Naive thymus-derived CD8-positive, alpha-beta T cell (primary cell): ENCODE data around the gene GCSAM. TPM values are rescaled to one million over a fixed set of nuclear protein-coding genes. Genes with fewer than 3 reads are reported as not detected.
"Not testable (repeated sequence)": the region's sequence is repeated elsewhere in the genome, so short reads cannot be mapped to it uniquely, and the experiment has no call there.

Experiments
- ATAC-seq, 2 donors: fragments of 150-1000 bp; cut with Tn5 transposase in 1 of 2; sonication (Bioruptor Pico), chemical (Tn5 transposase) in 1 of 2; 1 replicate in 1 of 2; 2 replicates in 1 of 2; pipeline ENCODE4 v1.10.0; 2021; ENCODE audit warnings: mild to moderate bottlenecking in 2 of 2, moderate library complexity in 2 of 2
- POLR2A ChIA-PET: fragments of 350-600 bp; sonication (Branson Sonifier 250); formaldehyde crosslinking; loops from one replicate; lab custom pipeline; 2021; ENCODE audit warnings: antibody characterized with exemption; lab: Charles Lee
- DNase-seq, 10 donors: peaks; one replicate each; pipeline versions ENCODE4 v3.0.0 to v3.0.0-alpha.2; 2020 to 2022
- H3K27ac Mint-ChIP-seq, 10 donors: one replicate each; pipeline ENCODE4 v1.8.0; 2020 to 2022; ENCODE audit warnings: mild to moderate bottlenecking in 10 of 10, mixed read lengths in 10 of 10, moderate library complexity in 4 of 10, inconsistent platforms in 1 of 10
- H3K27me3 Mint-ChIP-seq, 5 donors: one replicate each; pipeline ENCODE4 v1.8.0; 2021 to 2022; ENCODE audit warnings: mixed read lengths in 5 of 5
- H3K36me3 Mint-ChIP-seq, 3 donors: one replicate each; pipeline ENCODE4 v1.8.0; 2020 to 2022; ENCODE audit warnings: mixed read lengths in 3 of 3, mild to moderate bottlenecking in 2 of 3, inconsistent platforms in 1 of 3
- H3K4me1 Mint-ChIP-seq, 4 donors: one replicate each; pipeline ENCODE4 v1.8.0; 2021 to 2022; ENCODE audit warnings: mixed read lengths in 4 of 4
- H3K4me3 Mint-ChIP-seq, 10 donors: one replicate each; pipeline ENCODE4 v1.8.0; 2020 to 2022; ENCODE audit warnings: mild to moderate bottlenecking in 10 of 10, mixed read lengths in 10 of 10, moderate library complexity in 6 of 10, inconsistent platforms in 1 of 10
- H3K9me3 Mint-ChIP-seq, 9 donors: one replicate each; pipeline ENCODE4 v1.8.0; 2020 to 2022; ENCODE audit warnings: mixed read lengths in 9 of 9, mild to moderate bottlenecking in 3 of 9, inconsistent platforms in 1 of 9, moderate library complexity in 1 of 9
- microRNA-seq: library from miRNA; unstranded; fragments of <30 nt; microRNA quantifications from one replicate; pipeline ENCODE4 v1.2.0, GENCODE V29; 2022; ENCODE audit warnings: borderline microRNAs expressed
- polyA plus RNA-seq, 3 donors: library from polyadenylated mRNA; unstranded; fragments of 300-500 nt; fragmentation: Illumina TruSeq; gene quantifications; one replicate each; pipeline ENCODE4 v1.2.3, GENCODE V29; 2021
- total RNA-seq, 8 experiments: library from RNA in 2 of 8; stranded (reverse) in 2 of 8; gene quantifications; one replicate each; pipeline ENCODE4 v1.2.3 and lab custom pipeline; 2021 to 2026

GCSAM gene
- total and polyA plus RNA-seq, 5 experiments from 2014 or later, result 15.1 to 25.3 (median 18.1) TPM

DNA sequence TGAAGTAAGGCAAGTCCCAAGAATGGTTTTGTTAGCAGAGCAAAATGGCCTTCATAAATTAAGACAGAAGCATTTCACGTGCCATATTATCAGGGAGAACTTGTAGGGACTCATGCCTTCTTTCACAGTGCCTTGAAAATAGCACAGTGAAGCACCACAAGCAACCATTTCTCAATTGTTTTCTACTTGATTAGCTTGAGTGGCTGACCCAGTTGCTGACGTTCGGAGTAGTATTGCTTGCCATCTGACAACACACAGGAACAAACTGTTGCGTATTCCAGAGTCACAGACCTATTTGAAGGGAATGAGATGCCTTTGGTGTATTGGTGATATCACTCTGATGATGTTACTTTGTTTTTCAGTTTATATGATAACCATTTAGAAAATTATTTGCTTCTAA, 49.8 kb downstream of the GCSAM start:
- Mint-ChIP-seq H3K4me1 (peaks cover 11 to 24% (median 15%) of the 10 kb centered on the region in 4 donors), H3K27me3 (peaks cover 0 to 8% (median 3%) of the 10 kb centered on the region in 5 donors), H3K9me3 (no peaks in the 10 kb centered on the region), H3K27ac (no peak overlapping the region), H3K4me3 (no peak overlapping the region), H3K36me3 (no peaks in the 10 kb centered on the region)
- DNase-seq (no peak), ATAC-seq (no peak)
- POLR2A ChIA-PET, result no interaction called here

GRCh38 chr3:112078125-112079083, 54.6 kb downstream of the GCSAM start:
- no peak overlapping the region for H3K4me3 Mint-ChIP-seq
- DNase-seq (no peak), ATAC-seq (no peak)
- no peaks in the 10 kb centered on the region for H3K36me3 Mint-ChIP-seq
- no peaks in the 10 kb centered on the region for H3K9me3 Mint-ChIP-seq
- H3K27me3 Mint-ChIP-seq, result no peaks in the 10 kb centered on the region
- no peak overlapping the region for H3K27ac Mint-ChIP-seq
- POLR2A ChIA-PET, result interaction anchor here (0.6 kb wide), 1 partner anchor 34 kb away, joined by 3 read pairs; no protein-coding TSS in a partner anchor
- peaks cover 12 to 24% (median 19%) of the 10 kb centered on the region in 4 donors for H3K4me1 Mint-ChIP-seq

GRCh38 chr3:112074616-112075497, 58.2 kb downstream of the GCSAM start:
- H3K4me1 Mint-ChIP-seq, result peaks cover 22 to 56% (median 40%) of the 10 kb centered on the region in 4 donors
- H3K27me3 Mint-ChIP-seq, result no peaks in the 10 kb centered on the region
- peaks cover 0 to 9% (median 0%) of the 10 kb centered on the region in 9 donors for H3K9me3 Mint-ChIP-seq
- ATAC-seq (peak; percentile 82 to 88), DNase-seq (peak in 9 of 10 donors; percentile 8 to 65 (median 29))
- H3K36me3 Mint-ChIP-seq, result no peaks in the 10 kb centered on the region
- POLR2A ChIA-PET, result no interaction called here
- peak overlapping the region; percentile 53 to 97 (median 87) for H3K27ac Mint-ChIP-seq
- H3K4me3 Mint-ChIP-seq, result peak overlapping the region; percentile 5 to 79 (median 43)

DNA sequence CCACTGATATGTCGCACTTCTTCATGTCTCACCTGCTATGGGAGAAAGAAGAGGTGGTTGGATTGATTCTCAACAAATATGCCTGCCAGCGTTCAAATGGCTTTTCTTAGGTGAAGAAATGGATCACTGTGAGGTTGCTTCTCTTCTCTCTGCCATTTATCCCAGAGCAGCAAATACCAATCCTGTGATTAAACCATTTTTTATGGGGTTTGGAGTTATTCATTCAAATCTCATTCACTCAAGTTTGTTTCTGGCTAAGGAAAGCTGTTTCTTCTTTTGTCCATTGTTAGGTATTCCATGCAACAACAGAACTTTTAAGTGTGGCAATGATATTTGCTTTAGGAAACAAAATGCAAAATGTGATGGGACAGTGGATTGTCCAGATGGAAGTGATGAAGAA, 59.0 kb downstream of the GCSAM start:
- H3K27me3 Mint-ChIP-seq, result no peaks in the 10 kb centered on the region
- peaks cover 24 to 56% (median 40%) of the 10 kb centered on the region in 4 donors for H3K4me1 Mint-ChIP-seq
- H3K27ac Mint-ChIP-seq, result peak overlapping the region in 8 of 10 donors; percentile 15 to 97 (median 78)
- H3K4me3 Mint-ChIP-seq, result peak overlapping the region in 1 of 10 donors; percentile 49
- no peak for DNase-seq
- no peak for ATAC-seq
- POLR2A ChIA-PET, result no interaction called here
- H3K9me3 Mint-ChIP-seq, result peaks cover 0 to 9% (median 0%) of the 10 kb centered on the region in 9 donors
- no peaks in the 10 kb centered on the region for H3K36me3 Mint-ChIP-seq

GRCh38 chr3:112072387-112073060, 60.5 kb downstream of the GCSAM start:
- Mint-ChIP-seq H3K4me3 (peak overlapping the region; percentile 65 to 91 (median 85)), H3K4me1 (peaks cover 24 to 56% (median 40%) of the 10 kb centered on the region in 4 donors), H3K27ac (peak overlapping the region; percentile 69 to 97 (median 93))
- peak; percentile 32 to 91 (median 74) for DNase-seq
- POLR2A ChIA-PET, result interaction anchor here (0.7 to 1.8 kb wide), 5 partner anchors 13 to 425 kb away, joined by 3 to 7 read pairs (median 3); partner anchors contain the start of genes ABHD10 and GCSAM
- not testable (repeated sequence) for H3K9me3 Mint-ChIP-seq, H3K27me3 Mint-ChIP-seq, H3K36me3 Mint-ChIP-seq
- ATAC-seq, result peak; percentile 73 to 79

Small RNA genes within 50 kb of the gene (microRNA-seq; reads per million reads assigned to microRNA genes)
- gene MIR567, result not detected

Other genes with a start within 250 kb of the GCSAM start
- gene ABHD10, start 154.2 kb downstream of the GCSAM start, total RNA-seq, result 10 to 100 TPM; 33.0 to 40.0 TPM
- gene ABHD10, start 154.2 kb downstream of the GCSAM start, polyA plus RNA-seq, result 10 to 100 TPM; 31.3 to 40.9 (median 39.2) TPM
- gene TAGLN3, start 134.3 kb downstream of the GCSAM start, total RNA-seq, result not detected
- not detected for gene TAGLN3, start 134.3 kb downstream of the GCSAM start, polyA plus RNA-seq
- gene TMPRSS7, start 98.5 kb downstream of the GCSAM start, total RNA-seq, result not detected
- under 1 TPM in 2 of 3 donors, not detected in 1; 0.08 to 0.12 TPM for gene TMPRSS7, start 98.5 kb downstream of the GCSAM start, polyA plus RNA-seq
- gene C3orf52, start 46.9 kb downstream of the GCSAM start, total RNA-seq, result under 1 TPM; 0.94 to 0.96 TPM
- under 1 TPM; 0.54 to 0.96 (median 0.64) TPM for gene C3orf52, start 46.9 kb downstream of the GCSAM start, polyA plus RNA-seq
- not detected for gene SLC9C1, start 161.0 kb upstream of the GCSAM start, total RNA-seq
- gene SLC9C1, start 161.0 kb upstream of the GCSAM start, polyA plus RNA-seq, result not detected
- 1 to 10 TPM; 1.7 to 1.8 TPM for gene CD200, start 199.9 kb upstream of the GCSAM start, total RNA-seq
- gene CD200, start 199.9 kb upstream of the GCSAM start, polyA plus RNA-seq, result 1 to 10 TPM in 1 of 3 donors, under 1 TPM in 2; 0.76 to 1.1 (median 0.79) TPM